NCI-H460 (cell line): ENCODE measurements around the gene JAZF1. TPM values are rescaled to one million over a fixed set of nuclear protein-coding genes. Genes with fewer than 3 reads are reported as not detected.

Experiments
- DNase-seq: peaks from one replicate; pipeline ENCODE4 v3.0.0-alpha.2; 2016; ENCODE audit warnings: low read depth; ENCODE audit errors: extremely low read depth
- polyA plus RNA-seq: library from polyadenylated mRNA; depleted of rRNA; stranded (reverse); fragments of >200 nt; gene quantifications from 2 replicates; pipeline ENCODE4 v1.2.3, GENCODE V29; 2014; cell fraction: nucleus; rRNA removed
- total RNA-seq: library from RNA; depleted of rRNA; stranded (reverse); fragments of >200 nt; shearing (Covaris generic); gene quantifications from 2 replicates; pipeline ENCODE4 v1.2.3, GENCODE V29; 2014; rRNA removed

JAZF1 gene
- total RNA-seq, result 3.1 and 3.2 TPM in 2 replicates
- polyA plus RNA-seq, result 2.6 and 2.9 TPM in 2 replicates

- peak; percentile 17 for DNase-seq
Observed at GRCh38 chr7:28180364-28181147, at the start of gene JAZF1. JAZF1 (minus strand) TSS chr7:28180795.

GRCh38 chr7:28230261-28230660, 49.7 kb upstream of the JAZF1 start:
- no peak for DNase-seq

GRCh38 chr7:28228396-28228795, 47.8 kb upstream of the JAZF1 start:
- no peak for DNase-seq

- no peak for DNase-seq
Observed at GRCh38 chr7:28226003-28226402, 45.4 kb upstream of the JAZF1 start.

- no peak for DNase-seq
Observed at GRCh38 chr7:28225576-28225975, 45.0 kb upstream of the JAZF1 start.

- no peak for DNase-seq
Observed at GRCh38 chr7:28224675-28225074, 44.1 kb upstream of the JAZF1 start.

GRCh38 chr7:28224172-28224571, 43.6 kb upstream of the JAZF1 start:
- DNase-seq, result no peak

- DNase-seq, result no peak
Observed at GRCh38 chr7:28222636-28223035, 42.0 kb upstream of the JAZF1 start.

- DNase-seq, result no peak
Observed at GRCh38 chr7:28219793-28220192, 39.2 kb upstream of the JAZF1 start.

- DNase-seq, result no peak
Observed at GRCh38 chr7:28217143-28217542, 36.5 kb upstream of the JAZF1 start.

- DNase-seq, result no peak
Observed at GRCh38 chr7:28211006-28211405, 30.4 kb upstream of the JAZF1 start.

GRCh38 chr7:28208506-28208905, 27.9 kb upstream of the JAZF1 start:
- DNase-seq, result no peak

- no peak for DNase-seq
Observed at GRCh38 chr7:28207486-28208158, 27.0 kb upstream of the JAZF1 start.

- DNase-seq, result no peak
Observed at GRCh38 chr7:28205506-28205905, 24.9 kb upstream of the JAZF1 start.

- no peak for DNase-seq
Observed at GRCh38 chr7:28203508-28204240, 23.1 kb upstream of the JAZF1 start.

GRCh38 chr7:28202222-28202621, 21.6 kb upstream of the JAZF1 start:
- DNase-seq, result no peak

GRCh38 chr7:28201131-28201530, 20.5 kb upstream of the JAZF1 start:
- no peak for DNase-seq

- DNase-seq, result no peak
Observed at GRCh38 chr7:28200598-28200997, 20.0 kb upstream of the JAZF1 start.

- no peak for DNase-seq
Observed at GRCh38 chr7:28199021-28199510, 18.5 kb upstream of the JAZF1 start.

GRCh38 chr7:28195910-28196620, 15.5 kb upstream of the JAZF1 start:
- no peak for DNase-seq
